Measurements from ENCODE around the gene EPS8.

EPS8 gene

GRCh38 chr12:15789220-15790171, at the start of gene EPS8:
EPS8 (minus strand) TSS chr12:15789388; CDS start chr12:15682951, 106,437 bp downstream.
- DNase-seq, result peak; percentile 62 to 97 (median 86)

GRCh38 chr12:15837141-15837790, 48.1 kb upstream of the EPS8 start:
- DNase-seq, result no peak

GRCh38 chr12:15834575-15834974, 45.4 kb upstream of the EPS8 start:
- DNase-seq, result no peak

- DNase-seq, result no peak
These were observed 42.3 kb upstream of the EPS8 start for GRCh38 chr12:15831315-15831978.

GRCh38 chr12:15830538-15830937, 41.4 kb upstream of the EPS8 start:
- DNase-seq, result no peak

- DNase-seq, result no peak
These were observed 40.8 kb upstream of the EPS8 start for GRCh38 chr12:15829949-15830348.

- no peak for DNase-seq
These were observed 40.1 kb upstream of the EPS8 start for GRCh38 chr12:15829255-15829654.

GRCh38 chr12:15827136-15827535, 37.9 kb upstream of the EPS8 start:
- DNase-seq, result no peak

GRCh38 chr12:15824516-15824915, 35.3 kb upstream of the EPS8 start:
- no peak for DNase-seq

GRCh38 chr12:15823360-15824128, 34.4 kb upstream of the EPS8 start:
- no peak for DNase-seq

GRCh38 chr12:15819644-15820437, 30.7 kb upstream of the EPS8 start:
- DNase-seq, result no peak

- DNase-seq, result no peak
These were observed 29.2 kb upstream of the EPS8 start for GRCh38 chr12:15818418-15818817.

- no peak for DNase-seq
These were observed 26.5 kb upstream of the EPS8 start for GRCh38 chr12:15815730-15816129.

- no peak for DNase-seq
These were observed 22.3 kb upstream of the EPS8 start for GRCh38 chr12:15811214-15812127.

- no peak for DNase-seq
These were observed 19.5 kb upstream of the EPS8 start for GRCh38 chr12:15808652-15809051.

- no peak for DNase-seq
These were observed 19.1 kb upstream of the EPS8 start for GRCh38 chr12:15808250-15808649.

- no peak for DNase-seq
These were observed 17.6 kb upstream of the EPS8 start for GRCh38 chr12:15806826-15807225.

- DNase-seq, result no peak
These were observed 12.9 kb upstream of the EPS8 start for GRCh38 chr12:15801770-15802744.
